Measurements from ENCODE around the gene RPS16.
"Not testable (repeated sequence)": the region's sequence is repeated elsewhere in the genome, so short reads cannot be mapped to it uniquely, and the experiment has no call there.

RPS16 gene

GRCh38 chr19:39435499-39436349 is at the start of gene RPS16:
Gene RPS16 (minus strand): TSS chr19:39435949. CDS start chr19:39435895, 54 bp downstream.
- DNase-seq = peak; percentile 100

- no peak for DNase-seq
Observed at GRCh38 chr19:39483141-39483540, 47.4 kb upstream of the RPS16 start.

- no peak for DNase-seq
Observed at GRCh38 chr19:39481676-39482075, 45.9 kb upstream of the RPS16 start.

- no peak for DNase-seq
Observed at GRCh38 chr19:39481229-39481545, 45.4 kb upstream of the RPS16 start.

GRCh38 chr19:39480337-39481228 is 44.8 kb upstream of the RPS16 start, which contains the start of gene TIMM50:
Gene TIMM50 (plus strand): TSS chr19:39480838. CDS start chr19:39480854, 16 bp downstream.
- peak; percentile 99 for DNase-seq

GRCh38 chr19:39479916-39480315 is 44.2 kb upstream of the RPS16 start:
- no peak for DNase-seq

GRCh38 chr19:39479319-39479801 is 43.6 kb upstream of the RPS16 start:
- DNase-seq = not testable (repeated sequence)

- DNase-seq = no peak
Observed at GRCh38 chr19:39475748-39476147, 40.0 kb upstream of the RPS16 start.

- DNase-seq = peak; percentile 79
Observed at GRCh38 chr19:39474139-39474620, 38.4 kb upstream of the RPS16 start.

GRCh38 chr19:39473443-39473960 is 37.8 kb upstream of the RPS16 start:
- no peak for DNase-seq

GRCh38 chr19:39472746-39473442 is 37.1 kb upstream of the RPS16 start:
- DNase-seq = no peak

- DNase-seq = no peak
Observed at GRCh38 chr19:39471756-39472536, 36.2 kb upstream of the RPS16 start.

- DNase-seq = no peak
Observed at GRCh38 chr19:39470724-39471339, 35.1 kb upstream of the RPS16 start.

- no peak for DNase-seq
Observed at GRCh38 chr19:39469567-39469966, 33.8 kb upstream of the RPS16 start.

GRCh38 chr19:39469036-39469435 is 33.3 kb upstream of the RPS16 start:
- no peak for DNase-seq

- no peak for DNase-seq
Observed at GRCh38 chr19:39467941-39468340, 32.2 kb upstream of the RPS16 start.

- DNase-seq = no peak
Observed at GRCh38 chr19:39465956-39466747, 30.4 kb upstream of the RPS16 start.

- DNase-seq = no peak
Observed at GRCh38 chr19:39463403-39463802, 27.7 kb upstream of the RPS16 start.

GRCh38 chr19:39451257-39451656 is 15.5 kb upstream of the RPS16 start:
- DNase-seq = not testable (repeated sequence)

GRCh38 chr19:39449116-39449797 is 13.5 kb upstream of the RPS16 start:
- no peak for DNase-seq
